ENCODE measurements around the gene WWTR1.

- TF ChIP-seq REST (IDR thresholded peaks at IDR 0.05; ENCODE audit: insufficient read depth in 1 of 2, low read depth in 2 of 2, low read length in 2 of 2), result no peak
- no peak for TF ChIP-seq POLR2AphosphoS5 (IDR thresholded peaks at IDR 0.05; ENCODE audit: low read depth, low read length)
Observed at GRCh38 chr3:149571381-149571780, 86.4 kb downstream of the WWTR1 start.

Measured in PFSK-1 (cell line).